GM12864 (cell line): ENCODE measurements around the gene MAPT.
"Not testable (repeated sequence)": the region's sequence is repeated elsewhere in the genome, so short reads cannot be mapped to it uniquely, and the experiment has no call there.

Experiments
- DNase-seq: peaks from one replicate; pipeline ENCODE4 v3.0.0-alpha.2; 2011; ENCODE audit warnings: low read depth
- H3K4me3 ChIP-seq: 2 replicates; pipeline ENCODE4 v1.5.1; 2011; ENCODE audit warnings: mild to moderate bottlenecking, low read depth, low read length, control low read depth
- TF ChIP-seq, protein P1 (sequence below): IDR thresholded peaks from 2 replicates; pipeline ENCODE4 v1.5.1; 2011; ENCODE audit warnings: low read depth, mild to moderate bottlenecking, moderate library complexity, low read length, control low read depth, inconsistent platforms; ENCODE audit errors: missing control alignments

The MAPT gene

DNA sequence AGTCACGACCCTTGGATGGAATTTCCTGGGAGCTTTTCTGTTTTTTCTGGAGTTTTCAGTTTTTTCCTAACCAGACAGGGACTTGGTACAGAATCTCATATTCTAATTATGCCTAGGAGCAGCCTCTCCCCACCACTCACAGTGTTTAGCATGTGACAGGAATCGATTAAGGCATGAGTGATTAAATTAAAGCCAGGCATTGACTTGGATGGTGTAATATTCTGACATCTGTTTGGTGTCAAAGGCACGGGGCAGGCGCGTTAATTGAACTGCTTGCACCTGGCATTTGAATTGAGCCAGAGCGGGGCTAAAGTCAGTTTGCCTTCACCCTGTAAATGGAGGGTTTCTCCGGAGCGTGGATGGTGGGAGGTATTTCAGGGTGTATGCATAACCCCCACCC lies 11.9 kb downstream of the MAPT start:
- H3K4me3 ChIP-seq, result no peak overlapping the region
- TF ChIP-seq, protein P1, sequence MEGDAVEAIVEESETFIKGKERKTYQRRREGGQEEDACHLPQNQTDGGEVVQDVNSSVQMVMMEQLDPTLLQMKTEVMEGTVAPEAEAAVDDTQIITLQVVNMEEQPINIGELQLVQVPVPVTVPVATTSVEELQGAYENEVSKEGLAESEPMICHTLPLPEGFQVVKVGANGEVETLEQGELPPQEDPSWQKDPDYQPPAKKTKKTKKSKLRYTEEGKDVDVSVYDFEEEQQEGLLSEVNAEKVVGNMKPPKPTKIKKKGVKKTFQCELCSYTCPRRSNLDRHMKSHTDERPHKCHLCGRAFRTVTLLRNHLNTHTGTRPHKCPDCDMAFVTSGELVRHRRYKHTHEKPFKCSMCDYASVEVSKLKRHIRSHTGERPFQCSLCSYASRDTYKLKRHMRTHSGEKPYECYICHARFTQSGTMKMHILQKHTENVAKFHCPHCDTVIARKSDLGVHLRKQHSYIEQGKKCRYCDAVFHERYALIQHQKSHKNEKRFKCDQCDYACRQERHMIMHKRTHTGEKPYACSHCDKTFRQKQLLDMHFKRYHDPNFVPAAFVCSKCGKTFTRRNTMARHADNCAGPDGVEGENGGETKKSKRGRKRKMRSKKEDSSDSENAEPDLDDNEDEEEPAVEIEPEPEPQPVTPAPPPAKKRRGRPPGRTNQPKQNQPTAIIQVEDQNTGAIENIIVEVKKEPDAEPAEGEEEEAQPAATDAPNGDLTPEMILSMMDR, result no peak
- no peak for DNase-seq

- DNase-seq, result no peak
- TF ChIP-seq, protein P1, result no peak
- H3K4me3 ChIP-seq, result no peak overlapping the region
Measured at GRCh38 chr17:45906927-45907622, 12.7 kb downstream of the MAPT start.

DNA sequence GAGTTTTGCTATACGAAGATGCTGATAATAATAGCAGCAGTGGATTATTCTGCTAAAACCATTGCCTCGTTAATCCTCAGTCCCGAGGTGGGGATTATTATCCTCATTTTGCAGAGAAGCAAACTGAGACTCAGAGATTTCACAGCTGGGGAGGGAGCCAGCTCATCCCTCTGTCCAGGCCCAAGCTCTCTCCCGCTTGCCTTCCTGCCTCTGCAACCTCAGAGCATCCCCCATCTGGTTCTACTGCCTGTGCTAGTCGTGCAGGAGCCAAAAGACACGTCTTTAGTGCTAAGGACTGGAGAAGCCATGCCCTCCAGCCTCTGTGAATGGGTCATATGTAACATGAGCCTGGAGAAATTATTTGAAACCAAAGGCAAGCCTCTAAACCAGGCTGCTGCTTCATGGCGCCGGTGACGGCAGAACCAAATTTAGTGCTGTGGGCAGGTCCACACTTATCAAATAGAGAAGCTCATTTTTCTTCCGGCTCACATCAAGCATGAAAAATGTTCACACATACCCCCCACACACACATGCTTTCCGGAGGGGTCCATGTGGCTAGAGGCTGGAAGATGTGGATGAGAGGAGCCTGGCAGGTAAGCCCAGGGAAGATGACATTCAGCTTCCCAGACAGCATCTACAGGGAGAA lies 13.5 kb downstream of the MAPT start:
- no peak overlapping the region for H3K4me3 ChIP-seq
- DNase-seq, result no peak
- TF ChIP-seq, protein P1, result no peak

DNA sequence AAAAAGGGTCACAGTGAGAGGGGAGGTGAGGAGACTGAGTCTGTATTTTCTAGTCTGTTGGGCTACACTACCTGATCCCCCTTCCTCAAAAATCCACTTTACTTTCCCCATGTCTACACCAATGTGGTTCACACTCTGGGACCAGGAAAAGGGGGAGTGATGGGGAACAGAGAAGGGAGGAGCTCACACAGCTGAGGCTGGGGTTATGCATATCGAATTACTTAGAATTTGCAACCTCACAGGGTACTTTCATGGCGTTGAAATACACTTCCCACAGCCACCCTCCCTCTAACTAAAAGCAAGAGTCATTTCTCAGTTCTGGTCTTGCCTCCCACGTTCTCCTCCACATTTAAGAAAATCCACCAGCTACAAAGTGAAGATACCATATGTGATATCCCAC lies 14.1 kb downstream of the MAPT start:
- DNase-seq, result no peak
- TF ChIP-seq, protein P1, result no peak
- no peak overlapping the region for H3K4me3 ChIP-seq

DNA sequence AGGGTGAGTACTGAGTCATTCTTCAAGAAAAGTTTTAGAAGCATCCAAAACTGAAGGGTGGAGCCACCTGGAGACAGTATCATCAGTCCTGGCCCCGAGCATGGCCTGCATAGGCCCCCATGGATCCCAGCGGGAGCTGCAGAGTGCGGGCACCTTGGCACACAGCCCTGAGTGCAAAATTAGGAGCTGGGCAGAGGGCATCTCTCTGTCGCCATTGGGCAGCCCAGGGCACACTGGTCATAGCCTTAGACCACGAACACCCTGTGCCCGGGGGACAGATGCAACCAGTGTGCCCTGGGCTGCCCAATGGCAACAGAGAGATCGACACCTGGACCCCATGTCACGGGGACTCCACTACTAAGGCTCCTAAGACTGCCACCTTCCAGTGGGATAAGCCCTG lies 14.6 kb downstream of the MAPT start:
- no peak overlapping the region for H3K4me3 ChIP-seq
- DNase-seq, result no peak
- TF ChIP-seq, protein P1, result no peak

DNA sequence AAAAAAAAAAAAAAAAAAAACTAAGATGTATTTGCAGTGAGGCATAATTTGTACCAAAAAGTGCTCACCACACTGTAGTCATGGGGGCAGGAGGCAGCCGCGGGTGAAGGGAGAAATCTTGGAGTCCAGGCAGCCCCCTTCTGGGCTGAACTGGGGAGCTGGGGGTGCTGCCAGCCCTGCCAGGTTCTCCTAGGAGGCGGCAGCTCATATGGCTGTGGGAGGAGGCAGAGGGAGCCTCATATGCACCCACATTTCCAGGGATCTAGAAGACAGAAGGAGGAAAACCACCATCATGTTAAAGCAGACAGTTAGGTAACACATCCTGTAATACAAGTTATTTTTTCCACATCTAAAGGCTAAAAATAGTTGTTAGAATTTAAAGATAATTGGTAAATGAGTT lies 16.3 kb downstream of the MAPT start:
- DNase-seq, result no peak
- TF ChIP-seq, protein P1, result no peak
- no peak overlapping the region for H3K4me3 ChIP-seq

- TF ChIP-seq, protein P1, result no peak
- no peak for DNase-seq
- H3K4me3 ChIP-seq, result no peak overlapping the region
Measured at GRCh38 chr17:45912319-45912718, 18.0 kb downstream of the MAPT start.

DNA sequence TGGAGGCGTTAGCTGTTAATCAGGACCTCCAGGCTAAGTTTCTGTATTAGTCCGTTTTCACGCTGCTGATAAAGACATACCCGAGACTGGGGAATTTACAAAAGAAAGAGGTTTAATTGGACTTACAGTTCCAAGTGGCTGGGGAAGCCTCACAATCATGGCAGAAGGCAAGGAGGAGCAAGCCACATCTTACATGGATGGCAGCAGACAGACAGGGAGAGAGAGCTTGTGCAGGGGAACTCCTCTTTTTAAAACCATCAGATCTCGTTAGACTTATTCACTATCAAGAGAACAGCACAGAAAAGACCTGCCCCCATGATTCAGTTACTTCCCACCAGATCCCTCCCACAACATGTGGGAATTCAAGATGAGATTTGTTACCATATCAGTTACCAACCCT lies 18.7 kb downstream of the MAPT start:
- H3K4me3 ChIP-seq, DNase-seq: not testable (repeated sequence)
